ENCODE data around the gene CSTPP1.

DNA sequence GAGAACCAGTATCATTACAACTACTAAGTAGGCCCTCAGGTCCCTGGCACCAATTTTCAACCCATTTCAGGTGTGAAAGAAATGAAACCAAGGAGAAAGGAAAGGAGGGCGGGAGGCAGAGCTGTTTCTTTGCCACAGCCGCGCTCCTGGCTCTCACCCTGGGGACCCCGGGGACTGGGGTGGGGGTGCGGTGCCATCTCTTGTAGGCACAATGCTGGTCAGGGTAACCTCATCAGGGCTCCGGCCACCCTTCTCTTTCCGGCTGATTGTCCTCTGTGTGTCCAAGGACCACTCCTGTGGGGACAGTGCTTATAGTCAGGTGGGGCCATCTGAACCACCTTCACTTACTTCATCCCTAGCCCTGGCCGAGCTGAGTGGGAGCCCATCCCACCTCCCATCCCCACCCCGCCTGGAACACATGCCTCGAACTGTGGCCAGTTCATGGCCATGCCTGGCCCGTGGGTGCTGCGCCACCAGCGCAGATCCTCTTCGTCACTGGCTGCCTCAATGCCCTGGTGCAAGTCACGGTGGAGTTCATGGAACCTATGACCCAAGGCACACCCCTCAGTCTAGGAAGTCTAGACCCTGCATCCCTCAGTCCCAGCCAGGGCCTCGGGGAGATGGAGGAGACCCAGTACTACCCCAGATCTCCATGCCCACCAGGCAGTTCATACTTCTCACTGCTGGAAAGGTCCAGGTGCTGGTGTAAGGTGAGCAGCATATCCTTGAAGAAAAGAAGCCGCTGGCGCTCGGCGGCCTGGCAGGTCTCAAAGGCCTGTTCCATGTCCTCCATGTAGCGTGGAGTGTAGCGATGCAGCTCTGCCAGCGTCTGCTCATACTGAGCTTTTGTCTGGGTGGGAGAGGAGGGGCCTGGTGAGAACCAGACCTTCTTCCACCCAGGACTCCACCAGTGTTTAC is 242.4 kb downstream of the CSTPP1 start:
- TF ChIP-seq, protein P1, sequence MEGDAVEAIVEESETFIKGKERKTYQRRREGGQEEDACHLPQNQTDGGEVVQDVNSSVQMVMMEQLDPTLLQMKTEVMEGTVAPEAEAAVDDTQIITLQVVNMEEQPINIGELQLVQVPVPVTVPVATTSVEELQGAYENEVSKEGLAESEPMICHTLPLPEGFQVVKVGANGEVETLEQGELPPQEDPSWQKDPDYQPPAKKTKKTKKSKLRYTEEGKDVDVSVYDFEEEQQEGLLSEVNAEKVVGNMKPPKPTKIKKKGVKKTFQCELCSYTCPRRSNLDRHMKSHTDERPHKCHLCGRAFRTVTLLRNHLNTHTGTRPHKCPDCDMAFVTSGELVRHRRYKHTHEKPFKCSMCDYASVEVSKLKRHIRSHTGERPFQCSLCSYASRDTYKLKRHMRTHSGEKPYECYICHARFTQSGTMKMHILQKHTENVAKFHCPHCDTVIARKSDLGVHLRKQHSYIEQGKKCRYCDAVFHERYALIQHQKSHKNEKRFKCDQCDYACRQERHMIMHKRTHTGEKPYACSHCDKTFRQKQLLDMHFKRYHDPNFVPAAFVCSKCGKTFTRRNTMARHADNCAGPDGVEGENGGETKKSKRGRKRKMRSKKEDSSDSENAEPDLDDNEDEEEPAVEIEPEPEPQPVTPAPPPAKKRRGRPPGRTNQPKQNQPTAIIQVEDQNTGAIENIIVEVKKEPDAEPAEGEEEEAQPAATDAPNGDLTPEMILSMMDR (IDR thresholded peaks at IDR 0.05): no peak
- TF ChIP-seq POLR2A (IDR thresholded peaks at IDR 0.05): no peak

Data from right lobe of liver (tissue), 4 donors.